BLaER1 treated with 17β-estradiol and CSF1 and Interleukin-3, amounts not matched to agents 10 nM and 100 nM (cell line): ENCODE results near the gene PSD4.

Experiments
- H3K27ac ChIP-seq, 11 experiments: shearing (Covaris generic); formaldehyde crosslinking; 2 replicates each; pipeline ENCODE4 v1.8.1; 2022
- H3K27me3 ChIP-seq, 11 experiments: shearing (Covaris generic); formaldehyde crosslinking; 2 replicates each; pipeline ENCODE4 v1.8.1; 2022
- H3K36me3 ChIP-seq, 11 experiments: shearing (Covaris generic); formaldehyde crosslinking; 2 replicates each; pipeline ENCODE4 v1.8.1; 2022
- H3K4me1 ChIP-seq, 10 experiments: shearing (Covaris generic); formaldehyde crosslinking; 2 replicates each; pipeline ENCODE4 v1.8.1; 2022
- H3K4me2 ChIP-seq, 11 experiments: shearing (Covaris generic); formaldehyde crosslinking; 2 replicates each; pipeline ENCODE4 v1.8.1; 2022
- H3K4me3 ChIP-seq, 10 experiments: shearing (Covaris generic); formaldehyde crosslinking; 2 replicates each; pipeline ENCODE4 v1.8.1; 2022
- H3K9ac ChIP-seq, 11 experiments: shearing (Covaris generic); formaldehyde crosslinking; 2 replicates each; pipeline ENCODE4 v1.8.1; 2022
- H3K9me3 ChIP-seq, 11 experiments: shearing (Covaris generic); formaldehyde crosslinking; replicated peaks in 1 of 11; 2 replicates each; pipeline ENCODE4 v1.8.1; 2022
- H4K20me1 ChIP-seq, 11 experiments: shearing (Covaris generic); formaldehyde crosslinking; 2 replicates each; pipeline ENCODE4 v1.8.1; 2022
- Cebpa-rat ChIP-seq, 11 experiments: shearing (Covaris generic); IDR thresholded peaks; 2 replicates each; pipeline ENCODE4 v1.8.1; 2022

PSD4 gene

DNA sequence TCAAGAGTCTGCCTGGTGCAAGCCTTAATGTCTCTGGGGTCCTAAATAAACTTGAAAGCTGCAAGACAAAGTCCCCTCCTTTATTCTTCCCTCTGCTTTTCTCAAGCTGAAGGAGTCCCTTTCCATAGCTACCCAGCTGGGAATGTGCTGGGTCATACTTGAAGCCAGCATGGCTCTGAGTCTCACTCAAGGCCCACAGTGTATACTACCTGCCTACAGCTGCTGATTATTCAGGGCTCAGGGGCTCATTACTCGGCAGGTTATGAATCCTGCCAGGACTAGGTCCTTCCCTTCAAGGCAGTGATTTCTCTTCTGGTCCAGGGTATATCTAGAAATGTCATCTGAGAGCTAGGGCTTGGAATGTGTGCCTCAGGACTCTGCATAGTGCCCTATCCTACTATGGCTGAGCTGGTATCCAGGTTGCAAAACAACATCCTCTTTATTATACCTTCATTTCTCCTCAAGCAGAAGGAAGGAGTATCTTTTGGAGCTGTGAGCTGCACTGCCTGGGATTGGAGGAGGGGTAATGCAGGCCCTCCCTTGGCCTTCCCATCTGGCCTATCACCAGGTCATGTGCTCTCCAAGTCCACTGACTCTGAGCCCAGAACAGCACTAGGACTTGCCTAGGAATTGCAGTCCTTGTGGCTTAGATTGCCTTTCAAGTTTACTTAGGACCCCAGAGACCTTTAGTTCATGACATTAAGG is 24.1 kb upstream of the PSD4 start:
- no peak overlapping the region for H3K4me3 ChIP-seq
- no peak overlapping the region for H3K27ac ChIP-seq
- no peaks in the 10 kb centered on the region for H3K36me3 ChIP-seq
- H4K20me1 ChIP-seq, result no peaks in the 10 kb centered on the region
- H3K9ac ChIP-seq, result no peak overlapping the region
- H3K9me3 ChIP-seq, result peaks cover 0 to 7% (median 0%) of the 10 kb centered on the region in 11 experiments; a peak in 2 of 22 replicates
- no peak for TF ChIP-seq Cebpa-rat (IDR thresholded peaks at IDR 0.05)
- H3K4me2 ChIP-seq, result peak overlapping the region in 9 of 11 experiments; percentile 35 to 69 (median 53); a peak in 17 of 22 replicates
- peaks cover 9 to 17% (median 11%) of the 10 kb centered on the region in 10 experiments; a peak in 19 of 20 replicates for H3K4me1 ChIP-seq
- no peaks in the 10 kb centered on the region for H3K27me3 ChIP-seq

DNA sequence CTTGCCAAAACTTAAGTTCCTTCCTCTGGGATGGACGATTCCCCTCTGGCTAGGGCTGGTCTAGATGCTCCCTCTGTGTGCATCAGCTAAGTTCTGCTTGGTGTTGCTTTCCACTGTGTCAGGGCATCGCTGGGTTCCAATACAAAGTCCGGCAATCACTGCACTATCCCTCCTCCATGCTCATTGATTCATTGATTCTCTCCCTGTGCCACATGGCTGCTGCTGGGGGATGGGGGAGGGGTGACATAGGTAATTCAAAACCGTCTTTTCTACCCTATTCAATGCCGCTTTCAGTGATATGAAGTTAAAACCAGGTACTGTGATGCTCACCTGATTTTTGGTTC is 23.5 kb upstream of the PSD4 start:
- Histone ChIP-seq H3K4me2 (peak overlapping the region in 2 of 11 experiments; percentile 48 to 53; a peak in 1 of 22 replicates), H3K9me3 (peaks cover 0 to 2% (median 0%) of the 10 kb centered on the region in 11 experiments; a peak in 2 of 22 replicates), H3K9ac (no peak overlapping the region), H3K4me3 (no peak overlapping the region), H3K27me3 (peaks cover 0 to 1% (median 0%) of the 10 kb centered on the region in 11 experiments; a peak in 1 of 22 replicates), H3K36me3 (no peaks in the 10 kb centered on the region), H4K20me1 (no peaks in the 10 kb centered on the region), H3K27ac (no peak overlapping the region), H3K4me1 (peaks cover 9 to 17% (median 11%) of the 10 kb centered on the region in 10 experiments; a peak in 19 of 20 replicates)
- TF ChIP-seq Cebpa-rat (IDR thresholded peaks at IDR 0.05), result no peak

DNA sequence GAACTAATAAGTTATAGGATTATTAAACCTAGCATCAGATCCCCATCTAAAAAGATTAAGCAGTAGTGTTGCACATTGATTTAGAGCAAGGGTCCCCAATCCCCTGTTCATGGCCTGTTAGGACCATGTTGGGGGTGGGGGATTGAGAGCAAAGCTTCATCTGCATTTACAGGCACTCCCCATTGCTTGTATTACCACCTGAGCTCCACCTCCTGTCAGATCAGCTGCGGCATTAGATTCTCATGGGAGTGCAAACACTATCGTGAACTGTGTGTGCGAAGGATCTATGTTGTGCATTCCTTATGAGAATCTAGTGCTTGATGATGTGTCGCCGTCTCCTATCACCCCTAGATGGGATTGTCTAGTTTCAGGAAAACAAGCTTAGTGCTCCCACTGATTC is 18.4 kb upstream of the PSD4 start:
- Histone ChIP-seq H3K36me3 (no peaks in the 10 kb centered on the region), H3K4me2 (no peak overlapping the region), H3K9me3 (no peaks in the 10 kb centered on the region), H3K9ac (no peak overlapping the region), H3K4me1 (peaks cover 9 to 22% (median 13%) of the 10 kb centered on the region in 10 experiments; a peak in 17 of 20 replicates), H4K20me1 (no peaks in the 10 kb centered on the region), H3K4me3 (no peak overlapping the region), H3K27ac (no peak overlapping the region), H3K27me3 (peaks cover 22 to 40% (median 31%) of the 10 kb centered on the region in 11 experiments)
- TF ChIP-seq Cebpa-rat (IDR thresholded peaks at IDR 0.05), result no peak

DNA sequence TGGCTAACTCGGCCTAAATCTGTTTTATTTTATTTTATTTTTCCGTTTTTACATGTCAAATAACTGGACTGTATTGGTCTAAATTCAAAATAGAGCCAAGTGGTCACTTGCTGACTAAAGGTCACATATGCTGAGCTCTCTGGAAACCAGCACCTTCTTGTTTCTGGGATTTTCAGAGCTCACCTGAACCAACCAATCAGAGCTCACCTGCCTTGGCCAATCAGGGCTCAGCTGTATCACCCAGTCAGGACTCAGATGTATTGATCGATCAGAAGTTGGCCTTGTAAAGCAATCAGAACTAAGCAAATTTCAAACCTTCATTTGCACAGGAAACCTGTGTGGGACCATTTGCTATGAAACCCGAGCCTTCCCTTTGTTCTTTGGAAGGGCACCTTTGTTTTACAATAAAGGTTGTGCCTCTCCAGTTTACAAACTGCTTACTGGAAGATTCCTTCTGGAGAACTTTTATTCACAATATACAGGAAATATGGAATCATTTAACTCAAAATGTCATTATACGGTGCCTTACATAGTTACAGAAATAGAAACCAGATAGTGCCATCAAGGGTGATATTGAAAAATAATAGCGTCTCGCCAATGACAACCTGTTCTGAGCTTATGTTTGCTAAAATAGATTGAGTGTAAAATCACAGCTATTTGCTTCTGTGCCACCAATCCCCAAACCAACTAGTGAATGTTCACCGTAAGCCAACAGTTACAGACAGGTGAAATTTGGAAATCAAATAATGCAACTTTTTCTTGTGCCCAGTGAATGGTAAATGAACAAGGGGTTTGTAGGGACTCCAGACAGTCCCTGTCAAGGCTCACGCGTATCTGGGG is 17.3 kb upstream of the PSD4 start:
- H4K20me1 ChIP-seq, result no peaks in the 10 kb centered on the region
- H3K27ac ChIP-seq, result peak overlapping the region in 1 of 11 experiments; percentile 47; a peak in 1 of 22 replicates
- peak overlapping the region; percentile 73 to 98 (median 88) for H3K4me2 ChIP-seq
- no peaks in the 10 kb centered on the region for H3K36me3 ChIP-seq
- H3K27me3 ChIP-seq, result peaks cover 22 to 40% (median 31%) of the 10 kb centered on the region in 11 experiments
- H3K9me3 ChIP-seq, result no peaks in the 10 kb centered on the region
- no peak for TF ChIP-seq Cebpa-rat (IDR thresholded peaks at IDR 0.05)
- peaks cover 9 to 22% (median 13%) of the 10 kb centered on the region in 10 experiments; a peak in 17 of 20 replicates for H3K4me1 ChIP-seq
- peak overlapping the region; percentile 58 to 77 (median 65); a peak in 19 of 20 replicates for H3K4me3 ChIP-seq
- H3K9ac ChIP-seq, result peak overlapping the region in 8 of 11 experiments; percentile 26 to 78 (median 74); a peak in 11 of 22 replicates

DNA sequence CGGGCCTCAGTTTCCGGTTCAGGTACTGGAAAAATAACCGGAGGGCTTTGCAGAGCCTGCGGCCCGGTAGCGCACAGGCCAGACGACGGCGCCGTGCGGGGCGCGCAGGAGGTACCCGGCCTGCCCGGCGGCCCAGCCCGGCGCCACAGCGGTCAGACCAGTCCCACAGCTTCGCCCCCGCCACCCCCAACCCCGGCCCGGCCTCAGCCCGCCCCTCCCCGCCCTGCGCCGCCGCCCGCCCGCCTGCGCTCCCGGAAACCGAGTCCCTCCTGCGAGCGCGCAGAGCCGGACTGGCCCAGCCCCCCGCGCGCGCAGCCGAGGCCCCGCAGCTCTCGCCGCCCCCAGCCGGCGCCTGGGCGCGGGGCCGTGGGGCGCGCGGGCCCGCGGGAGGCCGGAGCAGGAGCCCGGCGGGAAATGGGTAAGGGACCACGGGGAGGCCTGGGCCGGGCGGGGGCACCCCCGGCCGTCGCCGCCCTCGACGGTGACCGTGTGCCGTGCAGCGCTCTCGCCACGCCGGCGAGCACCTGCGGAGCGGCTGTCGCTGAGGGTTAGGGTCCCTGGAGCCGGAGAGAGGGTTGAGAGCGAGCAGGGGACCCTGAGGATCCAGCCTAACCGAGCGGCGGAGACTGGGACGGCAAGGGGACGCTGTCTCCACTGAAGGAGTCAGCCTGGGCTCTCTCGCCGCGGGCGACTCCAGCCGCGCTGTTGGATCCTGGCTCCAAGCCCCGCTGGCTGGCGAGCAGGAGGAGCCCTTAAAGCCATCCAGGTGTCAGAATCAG is 16.5 kb upstream of the PSD4 start:
- H3K36me3 ChIP-seq, result no peaks in the 10 kb centered on the region
- peaks cover 7 to 16% (median 11%) of the 10 kb centered on the region in 10 experiments; a peak in 15 of 20 replicates for H3K4me1 ChIP-seq
- TF ChIP-seq Cebpa-rat (IDR thresholded peaks at IDR 0.05), result no peak
- no peaks in the 10 kb centered on the region for H3K9me3 ChIP-seq
- peak overlapping the region; percentile 73 to 98 (median 88) for H3K4me2 ChIP-seq
- H3K4me3 ChIP-seq, result peak overlapping the region; percentile 58 to 77 (median 65)
- peaks cover 22 to 40% (median 31%) of the 10 kb centered on the region in 11 experiments for H3K27me3 ChIP-seq
- no peaks in the 10 kb centered on the region for H4K20me1 ChIP-seq
- peak overlapping the region in 10 of 11 experiments; percentile 43 to 66 (median 54); a peak in 18 of 22 replicates for H3K27ac ChIP-seq
- peak overlapping the region; percentile 58 to 81 (median 74) for H3K9ac ChIP-seq

DNA sequence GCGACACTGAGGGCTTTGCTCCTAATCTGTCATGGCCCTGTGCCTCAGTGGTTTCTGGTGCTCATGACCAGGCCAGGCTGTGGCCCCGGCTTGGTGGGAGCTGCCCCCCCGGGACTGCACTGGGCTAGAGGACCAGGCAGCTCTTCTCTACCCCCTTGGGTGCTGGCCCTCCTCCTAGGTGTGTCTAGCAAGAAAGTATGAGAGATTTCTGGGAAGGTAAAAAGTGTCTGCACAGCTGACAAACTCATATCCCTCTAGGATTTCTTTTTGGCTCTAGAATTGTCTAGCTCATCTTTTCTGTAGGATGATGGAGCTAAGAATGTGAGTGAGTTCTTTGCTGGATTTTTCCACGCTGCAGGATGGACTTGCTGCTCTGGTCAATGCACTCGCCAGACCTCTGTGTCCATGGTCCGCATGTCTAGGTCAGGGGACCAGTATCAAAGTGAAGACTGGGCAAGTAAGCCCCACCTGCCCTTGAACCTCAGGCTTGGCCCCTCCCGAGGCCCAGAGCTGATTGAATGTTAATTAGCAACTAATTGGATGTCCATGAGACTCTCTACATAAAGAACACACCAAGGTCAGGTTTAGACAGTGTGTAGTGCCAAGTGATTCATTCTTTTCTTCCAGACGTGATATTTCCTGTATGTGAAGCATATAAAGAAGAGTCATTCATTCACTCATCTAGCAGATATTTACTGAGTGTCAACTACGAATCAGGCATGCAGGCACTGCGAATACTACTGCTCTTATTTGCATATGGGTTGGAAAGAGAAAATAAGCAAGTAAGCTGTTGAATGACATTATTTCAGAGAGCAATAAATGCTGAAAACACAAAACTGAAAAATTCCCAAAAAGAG is 15.6 kb upstream of the PSD4 start:
- Histone ChIP-seq H4K20me1 (no peaks in the 10 kb centered on the region), H3K4me1 (peaks cover 7 to 16% (median 10%) of the 10 kb centered on the region in 10 experiments; a peak in 15 of 20 replicates), H3K36me3 (no peaks in the 10 kb centered on the region), H3K4me2 (peak overlapping the region; percentile 73 to 98 (median 88)), H3K27me3 (peaks cover 22 to 40% (median 31%) of the 10 kb centered on the region in 11 experiments), H3K4me3 (peak overlapping the region; percentile 58 to 77 (median 65)), H3K27ac (peak overlapping the region in 6 of 11 experiments; percentile 47 to 59 (median 51); a peak in 7 of 22 replicates), H3K9ac (peak overlapping the region; percentile 58 to 81 (median 74); a peak in 21 of 22 replicates), H3K9me3 (no peaks in the 10 kb centered on the region)
- TF ChIP-seq Cebpa-rat (IDR thresholded peaks at IDR 0.05), result no peak

DNA sequence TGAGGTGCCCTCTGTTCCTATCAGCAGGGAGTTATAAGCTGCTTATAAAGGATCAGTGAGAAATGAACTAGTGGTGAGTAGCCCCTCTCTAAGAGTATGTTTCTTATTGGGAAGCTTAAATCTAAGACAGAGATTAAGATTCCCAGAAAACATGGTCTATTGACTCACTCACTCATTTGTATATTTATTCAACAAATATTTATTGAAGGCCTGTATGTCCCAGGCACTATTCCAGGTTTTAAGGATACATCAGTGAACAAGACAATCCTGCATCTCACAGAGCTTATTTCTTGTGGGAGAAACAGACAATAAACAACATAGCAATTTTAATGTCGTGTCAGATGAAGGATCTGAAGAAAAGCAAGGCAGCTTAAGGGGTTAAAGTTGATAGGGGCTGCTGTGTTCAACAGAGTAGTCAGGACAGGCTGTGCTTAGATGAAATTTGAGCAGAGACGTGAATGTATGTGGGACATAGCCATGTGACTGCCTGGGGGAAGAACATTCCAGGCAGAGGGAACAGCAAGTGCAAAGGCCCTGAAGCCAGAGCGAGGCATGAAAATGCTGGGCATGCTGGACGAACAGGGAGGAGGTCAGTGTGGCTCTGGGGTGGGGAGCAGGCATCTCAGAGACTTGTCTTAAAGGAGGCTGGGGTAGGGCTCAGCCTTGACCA is 14.8 kb upstream of the PSD4 start:
- Histone ChIP-seq H3K27me3 (peaks cover 22 to 40% (median 31%) of the 10 kb centered on the region in 11 experiments), H3K9me3 (no peaks in the 10 kb centered on the region), H3K4me1 (peaks cover 7 to 16% (median 10%) of the 10 kb centered on the region in 10 experiments; a peak in 15 of 20 replicates), H3K4me2 (no peak overlapping the region), H3K36me3 (no peaks in the 10 kb centered on the region), H3K4me3 (no peak overlapping the region), H4K20me1 (no peaks in the 10 kb centered on the region), H3K9ac (no peak overlapping the region), H3K27ac (no peak overlapping the region)
- TF ChIP-seq Cebpa-rat (IDR thresholded peaks at IDR 0.05), result no peak
